RCC 7860 (cell line): ENCODE data around the gene CSRP3.
"Not testable (repeated sequence)": the region's sequence is repeated elsewhere in the genome, so short reads cannot be mapped to it uniquely, and the experiment has no call there.

Experiments
- DNase-seq: peaks from one replicate; pipeline ENCODE4 v3.0.0-alpha.2; 2015; ENCODE audit warnings: low spot score
- FAIRE-seq: peaks from 2 replicates; lab custom pipeline; 2012; peaks lifted over from hg19 to GRCh38; lab: Jason Lieb, UNC

CSRP3 gene

GRCh38 chr11:19136884-19137283, 64.9 kb downstream of the CSRP3 start:
- not testable (repeated sequence) for FAIRE-seq

GRCh38 chr11:19134004-19134403, 67.8 kb downstream of the CSRP3 start:
- FAIRE-seq (no peak), DNase-seq (no peak)

More at GRCh38 chr11:19136884-19137283, 64.9 kb downstream of the CSRP3 start:
- not testable (repeated sequence) for DNase-seq
